Transverse colon (tissue), 4 donors: ENCODE measurements around the gene TOX2. TPM values are rescaled to one million over a fixed set of nuclear protein-coding genes. Genes with fewer than 3 reads are reported as not detected.

Source experiments
- DNase-seq: peaks from one replicate; pipeline ENCODE4 v3.0.0-alpha.2; 2019
- H3K27ac ChIP-seq, 4 donors: fragments of 200-600 bp; sonication (generic); 2 replicates each; pipeline ENCODE4 v1.5.1; 2016 to 2018; ENCODE audit warnings: inconsistent platforms in 4 of 4
- H3K27me3 ChIP-seq: fragments of 200-600 bp; sonication (generic); 2 replicates; pipeline ENCODE4 v1.5.1; 2017; ENCODE audit warnings: inconsistent platforms
- H3K36me3 ChIP-seq, 4 donors: fragments of 200-600 bp; sonication (generic); 2 replicates each; pipeline ENCODE4 v1.5.1; 2017 to 2019; ENCODE audit warnings: inconsistent platforms in 4 of 4
- H3K4me1 ChIP-seq, 4 donors: fragments of 200-600 bp; sonication (generic); 2 replicates each; pipeline ENCODE4 v1.5.1; 2017 to 2020; ENCODE audit warnings: inconsistent platforms in 4 of 4
- H3K4me3 ChIP-seq, 4 donors: fragments of 200-600 bp; sonication (generic); 1 replicate in 1 of 4; 2 replicates in 3 of 4; pipeline versions ENCODE4 v1.5.1 to v1.6.1; 2017 to 2019; ENCODE audit warnings: inconsistent platforms in 4 of 4
- H3K9me3 ChIP-seq, 2 donors: fragments of 200-600 bp; sonication (generic); 2 replicates each; pipeline ENCODE4 v1.5.1; 2017 to 2019; ENCODE audit warnings: inconsistent platforms in 2 of 2
- CTCF ChIP-seq, 5 experiments: fragments of 200-600 bp in 3 of 5; fragments of 450-650 bp in 2 of 5; sonication (generic) in 3 of 5; IDR thresholded peaks; 1 replicate in 2 of 5; 2 replicates in 3 of 5; pipeline ENCODE4 v1.5.1; 2016 to 2017; ENCODE audit warnings: antibody characterized with exemption in 5 of 5, inconsistent platforms in 3 of 5, mild to moderate bottlenecking in 2 of 5, moderate library complexity in 1 of 5
- EP300 ChIP-seq: sonication (generic); formaldehyde crosslinking; IDR thresholded peaks from one replicate; pipeline ENCODE4 v1.6.1; 2017; ENCODE audit warnings: antibody characterized with exemption, low read depth
- POLR2A ChIP-seq: fragments of 450-650 bp; IDR thresholded peaks from one replicate; pipeline ENCODE4 v1.6.1; 2016; ENCODE audit warnings: antibody characterized with exemption, mild to moderate bottlenecking, moderate library complexity
- POLR2AphosphoS5 ChIP-seq, 3 donors: sonication (generic); formaldehyde crosslinking; IDR thresholded peaks; one replicate each; pipeline ENCODE4 v1.6.1; 2016; ENCODE audit warnings: antibody characterized with exemption in 3 of 3
- WGBS, 2 donors: methylation state at CpG; one replicate each; pipeline ENCODE4 v1.1.5; 2018; ENCODE audit warnings: low coverage in 1 of 2; 5-methylcytosine and 5-hydroxymethylcytosine counted together
- in situ Hi-C, 4 donors: fragments of 200-750 bp; cut with MboI; loops; one replicate each; pipeline versions ENCODE4 v1.15.0 to v1.15.1; 2017; ENCODE audit warnings: low sequenced_read_pairs in 3 of 4, low pct_ligation_motif_present in 1 of 4, low pct_unique_long_range_greater_than_20kb in 1 of 4
- intact Hi-C: fragments of 100-400 bp; cut with DNase I; formaldehyde crosslinking; loops from one replicate; pipeline ENCODE4 v1.15.1; 2023; ENCODE audit warnings: low total_unique reads
- total RNA-seq, 4 donors: library from RNA; depleted of rRNA; stranded (reverse); fragments of >200 nt; gene quantifications; one replicate each; pipeline ENCODE4 v1.1.0, GENCODE V29; 2016

The TOX2 gene
- total RNA-seq, 4 donors from 2014 or later, result 1.5 to 15.7 (median 6.8) TPM

- intact Hi-C loops (no loop called here), in situ Hi-C loops (no loop called here)
- Histone ChIP-seq H3K4me1 (peaks cover 0 to 14% (median 0%) of the 10 kb centered on the region in 4 donors), H3K36me3 (no peaks in the 10 kb centered on the region), H3K27ac (no peak overlapping the region), H3K4me3 (no peak overlapping the region), H3K9me3 (no peaks in the 10 kb centered on the region), H3K27me3 (no peaks in the 10 kb centered on the region)
- TF ChIP-seq EP300 (no peak), CTCF (IDR thresholded peaks at IDR 0.05) (no peak), POLR2AphosphoS5 (IDR thresholded peaks at IDR 0.05) (no peak), POLR2A (no peak)
- DNase-seq, result no peak
- 42 to 84% methylated on average over 3 of the region's 3 CpGs for WGBS, 2 donors
These were observed 8.7 kb downstream of the TOX2 start for GRCh38 chr20:43923322-43923721.

DNA sequence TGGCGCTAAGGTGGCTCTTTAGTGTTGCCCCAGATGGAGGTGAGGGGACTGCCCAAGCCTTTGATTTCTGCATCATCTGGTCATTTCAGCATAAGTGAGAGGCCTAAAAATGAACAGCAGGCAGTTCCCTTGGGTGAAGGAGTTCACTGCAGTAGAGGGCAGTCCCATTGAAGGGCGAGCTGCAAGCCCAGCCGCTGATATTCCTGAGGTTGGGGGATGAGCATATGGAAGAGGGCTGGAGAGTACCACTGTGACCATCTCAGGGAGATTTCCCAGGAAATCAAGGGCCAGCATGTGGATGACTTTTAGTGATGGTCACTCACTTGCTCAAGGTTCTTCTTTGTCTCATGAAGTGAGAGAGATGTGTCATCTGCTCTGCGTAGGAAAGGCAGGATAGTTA lies 9.3 kb downstream of the TOX2 start:
- intact Hi-C loops (no loop called here), in situ Hi-C loops (no loop called here)
- Histone ChIP-seq H3K9me3 (no peaks in the 10 kb centered on the region), H3K27me3 (no peaks in the 10 kb centered on the region), H3K4me3 (no peak overlapping the region), H3K36me3 (no peaks in the 10 kb centered on the region), H3K27ac (no peak overlapping the region), H3K4me1 (peaks cover 0 to 14% (median 0%) of the 10 kb centered on the region in 4 donors)
- WGBS, 2 donors, result 91 to 100% methylated on average over 1 to 4 of the region's 4 CpGs
- no peak for DNase-seq
- TF ChIP-seq POLR2AphosphoS5 (IDR thresholded peaks at IDR 0.05), result no peak

GRCh38 chr20:43925215-43925614 lies 10.6 kb downstream of the TOX2 start:
- intact Hi-C loops, result no loop called here
- in situ Hi-C loops, result no loop called here
- TF ChIP-seq CTCF (IDR thresholded peaks at IDR 0.05), result no peak
- no peaks in the 10 kb centered on the region for H3K9me3 ChIP-seq
- 62% methylated on average over 10 of the region's 10 CpGs; no CpG with 5 or more reads in 1 of the 2 donors for WGBS, 2 donors
- no peak overlapping the region for H3K27ac ChIP-seq
- no peaks in the 10 kb centered on the region for H3K27me3 ChIP-seq
- no peak for DNase-seq
- no peak overlapping the region for H3K4me3 ChIP-seq
- no peaks in the 10 kb centered on the region for H3K36me3 ChIP-seq
- peaks cover 0 to 14% (median 0%) of the 10 kb centered on the region in 4 donors for H3K4me1 ChIP-seq

GRCh38 chr20:43925801-43926200 lies 11.1 kb downstream of the TOX2 start:
- H3K27ac ChIP-seq, result no peak overlapping the region
- no peaks in the 10 kb centered on the region for H3K9me3 ChIP-seq
- no peaks in the 10 kb centered on the region for H3K27me3 ChIP-seq
- no peak overlapping the region for H3K4me3 ChIP-seq
- TF ChIP-seq POLR2AphosphoS5 (IDR thresholded peaks at IDR 0.05) (no peak), POLR2A (no peak), EP300 (no peak), CTCF (IDR thresholded peaks at IDR 0.05) (no peak)
- H3K4me1 ChIP-seq, result peaks cover 0 to 14% (median 0%) of the 10 kb centered on the region in 4 donors
- WGBS, 2 donors, result 17 to 40% methylated on average over 4 to 5 of the region's 5 CpGs
- peak; percentile 40 for DNase-seq
- no peaks in the 10 kb centered on the region for H3K36me3 ChIP-seq
- in situ Hi-C loops (no loop called here), intact Hi-C loops (no loop called here)

DNA sequence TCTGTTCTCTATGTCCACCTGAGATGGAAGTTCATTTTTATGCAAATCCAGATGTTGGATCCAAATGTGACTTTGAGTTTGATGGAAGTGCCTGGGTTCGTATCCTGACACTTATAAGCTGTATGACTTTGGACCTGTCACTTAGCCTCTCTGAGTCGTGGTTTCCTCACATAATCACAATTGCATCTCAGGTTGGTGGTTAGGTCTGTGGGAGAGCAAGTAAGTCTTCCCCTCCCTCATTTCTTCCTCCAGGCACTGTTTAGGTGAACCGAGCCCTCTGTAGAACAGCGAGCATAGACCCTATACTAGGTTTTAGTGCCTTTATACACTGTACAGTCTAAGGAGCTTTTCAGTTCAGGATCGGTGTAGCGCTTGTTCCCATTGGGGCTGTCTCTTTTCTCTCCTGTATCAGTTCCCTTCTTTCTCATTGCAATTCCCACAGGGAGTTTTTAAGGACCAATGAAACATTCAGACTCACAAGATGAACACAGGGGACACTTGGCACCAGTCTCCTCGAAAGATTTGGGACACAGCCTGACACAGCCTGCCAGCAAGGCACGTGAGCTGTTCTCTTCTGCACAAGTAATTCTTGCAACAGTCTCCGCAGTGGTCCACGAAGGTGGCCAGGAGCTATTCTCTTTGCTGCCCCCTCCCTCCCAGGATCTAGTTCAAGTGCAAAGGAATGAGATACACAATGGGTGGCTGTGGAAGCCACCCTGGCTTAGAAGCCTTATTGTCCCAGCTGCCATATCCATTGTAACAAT lies 11.8 kb downstream of the TOX2 start:
- intact Hi-C loops, result no loop called here

More for the DNA sequence above, 11.8 kb downstream of the TOX2 start:
- in situ Hi-C loops, result no loop called here
- no peak for DNase-seq
- TF ChIP-seq EP300 (no peak), CTCF (IDR thresholded peaks at IDR 0.05) (no peak)
- no peak overlapping the region for H3K27ac ChIP-seq
- WGBS, 2 donors, result 79 to 100% methylated on average over 2 to 10 of the region's 10 CpGs
- H3K9me3 ChIP-seq, result no peaks in the 10 kb centered on the region
- no peak overlapping the region for H3K4me3 ChIP-seq
- peaks cover 0 to 14% (median 0%) of the 10 kb centered on the region in 4 donors for H3K4me1 ChIP-seq
- H3K27me3 ChIP-seq, result no peaks in the 10 kb centered on the region
- H3K36me3 ChIP-seq, result no peaks in the 10 kb centered on the region
